PFSK-1 (cell line): ENCODE results near the gene ADPRH. TPM values are rescaled to one million over a fixed set of nuclear protein-coding genes. Genes with fewer than 3 reads are reported as not detected.

Source experiments
- FOXP2 ChIP-seq: optimal IDR thresholded peaks from 2 replicates; pipeline ENCODE3; 2011; ENCODE audit warnings: borderline replicate concordance, control low read depth, inconsistent platforms; ENCODE audit not compliant: insufficient read depth; ENCODE audit errors: extremely low read length, extremely low read depth
- POLR2AphosphoS5 ChIP-seq: IDR thresholded peaks from 2 replicates; pipeline ENCODE4 v1.6.1; 2012; ENCODE audit warnings: low read depth, mild to moderate bottlenecking, control low read depth, low read length, moderate library complexity
- SIN3A ChIP-seq: IDR thresholded peaks from 2 replicates; pipeline ENCODE4 v1.6.1; 2012; ENCODE audit warnings: mild to moderate bottlenecking, low read length, moderate library complexity, borderline replicate concordance; ENCODE audit not compliant: insufficient read depth
- TAF1 ChIP-seq: IDR thresholded peaks from 2 replicates; pipeline ENCODE4 v1.6.1; 2012; ENCODE audit warnings: low read length, control low read depth, borderline replicate concordance; ENCODE audit not compliant: insufficient read depth
- polyA plus RNA-seq: library from polyadenylated mRNA; unstranded; fragments of >200 nt; gene quantifications from one replicate; pipeline ENCODE4 v1.2.1, GENCODE V29; 2012; ENCODE audit warnings: low read depth, missing spikeins; ENCODE audit not compliant: insufficient read length
- TF ChIP-seq, protein P1 (sequence below), 2 experiments: IDR thresholded peaks; 2 replicates each; pipeline versions ENCODE4 v1.6.1 to v1.8.0; 2011 to 2012; ENCODE audit warnings: low read depth in 2 of 2, low read length in 2 of 2, control low read depth in 1 of 2, inconsistent platforms in 1 of 2, mild to moderate bottlenecking in 1 of 2, moderate library complexity in 1 of 2; ENCODE audit not compliant: insufficient read depth in 1 of 2

Gene ADPRH
- not detected for polyA plus RNA-seq

DNA sequence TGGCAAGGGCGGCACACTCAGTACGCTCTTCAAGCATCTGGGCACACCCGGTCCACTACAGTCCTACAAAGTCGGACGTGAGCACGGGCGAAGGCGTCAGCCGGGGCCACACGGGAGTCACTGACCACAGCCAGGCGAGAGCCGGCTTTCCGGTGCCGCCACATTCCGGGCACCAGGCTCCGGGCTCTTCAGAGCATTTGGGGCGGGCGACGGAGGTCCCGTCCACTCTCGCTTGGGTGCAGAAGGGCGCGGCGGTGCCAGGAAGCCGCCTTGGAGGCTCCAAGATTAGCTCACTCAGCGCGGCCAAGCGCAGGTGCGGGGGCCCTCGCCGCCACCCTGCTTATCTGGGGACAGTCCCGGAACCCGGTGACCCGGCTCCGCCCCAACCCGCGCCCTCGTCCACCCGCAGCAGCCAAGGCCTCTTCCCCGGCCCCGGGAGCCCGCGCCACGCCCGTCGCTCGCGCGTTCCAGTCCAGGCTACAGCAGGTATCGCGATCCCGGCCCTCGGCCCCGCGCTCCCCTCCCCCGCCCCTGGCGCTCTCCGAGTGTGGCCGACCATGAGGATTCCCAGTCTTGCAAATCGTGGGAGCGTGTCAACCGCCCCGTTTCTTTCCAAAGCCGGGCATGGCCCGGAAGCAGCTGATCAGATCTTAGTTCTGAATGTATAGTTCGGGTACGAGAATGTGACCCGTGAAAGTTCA lies at the start of gene ADPRH:
ADPRH (plus strand) TSS at position 127 of the 701 bp plus-strand sequence. CDS start 2,678 bp downstream, outside the sequence.
- no peak for TF ChIP-seq TAF1
- no peak for TF ChIP-seq POLR2AphosphoS5
- TF ChIP-seq FOXP2: no peak
- TF ChIP-seq, protein P1, sequence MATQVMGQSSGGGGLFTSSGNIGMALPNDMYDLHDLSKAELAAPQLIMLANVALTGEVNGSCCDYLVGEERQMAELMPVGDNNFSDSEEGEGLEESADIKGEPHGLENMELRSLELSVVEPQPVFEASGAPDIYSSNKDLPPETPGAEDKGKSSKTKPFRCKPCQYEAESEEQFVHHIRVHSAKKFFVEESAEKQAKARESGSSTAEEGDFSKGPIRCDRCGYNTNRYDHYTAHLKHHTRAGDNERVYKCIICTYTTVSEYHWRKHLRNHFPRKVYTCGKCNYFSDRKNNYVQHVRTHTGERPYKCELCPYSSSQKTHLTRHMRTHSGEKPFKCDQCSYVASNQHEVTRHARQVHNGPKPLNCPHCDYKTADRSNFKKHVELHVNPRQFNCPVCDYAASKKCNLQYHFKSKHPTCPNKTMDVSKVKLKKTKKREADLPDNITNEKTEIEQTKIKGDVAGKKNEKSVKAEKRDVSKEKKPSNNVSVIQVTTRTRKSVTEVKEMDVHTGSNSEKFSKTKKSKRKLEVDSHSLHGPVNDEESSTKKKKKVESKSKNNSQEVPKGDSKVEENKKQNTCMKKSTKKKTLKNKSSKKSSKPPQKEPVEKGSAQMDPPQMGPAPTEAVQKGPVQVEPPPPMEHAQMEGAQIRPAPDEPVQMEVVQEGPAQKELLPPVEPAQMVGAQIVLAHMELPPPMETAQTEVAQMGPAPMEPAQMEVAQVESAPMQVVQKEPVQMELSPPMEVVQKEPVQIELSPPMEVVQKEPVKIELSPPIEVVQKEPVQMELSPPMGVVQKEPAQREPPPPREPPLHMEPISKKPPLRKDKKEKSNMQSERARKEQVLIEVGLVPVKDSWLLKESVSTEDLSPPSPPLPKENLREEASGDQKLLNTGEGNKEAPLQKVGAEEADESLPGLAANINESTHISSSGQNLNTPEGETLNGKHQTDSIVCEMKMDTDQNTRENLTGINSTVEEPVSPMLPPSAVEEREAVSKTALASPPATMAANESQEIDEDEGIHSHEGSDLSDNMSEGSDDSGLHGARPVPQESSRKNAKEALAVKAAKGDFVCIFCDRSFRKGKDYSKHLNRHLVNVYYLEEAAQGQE (IDR thresholded peaks at IDR 0.05; ENCODE audit: insufficient read depth in 1 of 2, low read depth in 2 of 2, low read length in 2 of 2): no peak
- TF ChIP-seq SIN3A: no peak

DNA sequence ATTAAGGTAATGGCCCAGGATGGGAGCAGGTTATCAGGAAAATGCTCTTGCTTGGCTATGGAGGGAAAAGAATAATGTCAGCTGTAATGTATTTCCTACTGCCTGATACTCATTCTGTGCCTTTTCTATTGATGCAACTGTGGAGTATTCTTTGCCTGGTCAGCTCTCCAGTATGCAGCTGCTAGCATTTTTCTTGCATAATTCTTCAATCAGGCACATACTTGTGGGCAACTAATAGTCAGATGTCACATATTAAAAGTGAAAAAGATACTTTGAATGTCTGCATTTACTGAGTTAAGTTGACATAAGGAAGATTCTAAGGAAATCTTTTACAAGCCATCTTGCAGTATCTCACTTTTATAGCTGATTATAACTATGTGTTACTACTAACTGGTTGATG lies 49.4 kb upstream of the ADPRH start:
- TF ChIP-seq FOXP2: no peak
- TF ChIP-seq TAF1: no peak
- TF ChIP-seq, protein P1 (IDR thresholded peaks at IDR 0.05; ENCODE audit: insufficient read depth in 1 of 2, low read depth in 2 of 2, low read length in 2 of 2): no peak
- no peak for TF ChIP-seq POLR2AphosphoS5

DNA sequence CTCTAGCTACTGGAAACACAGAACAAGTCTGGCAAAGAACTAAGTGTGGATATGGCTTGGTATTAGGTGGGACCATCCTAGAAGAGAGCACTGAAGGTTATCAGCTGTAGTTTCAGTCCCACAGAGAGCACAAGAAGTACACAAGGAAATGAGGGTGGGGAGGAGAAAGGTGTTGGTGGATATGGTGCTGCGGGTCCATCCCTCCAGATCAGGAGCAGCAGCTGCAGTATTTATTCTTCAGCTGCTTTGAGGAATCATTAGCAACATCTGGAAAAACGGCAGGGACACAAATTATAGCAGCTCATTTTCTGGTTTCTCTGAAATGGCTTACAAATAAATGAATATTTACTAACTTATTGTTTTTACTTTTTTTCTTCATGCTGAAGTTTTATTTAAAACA lies 48.8 kb upstream of the ADPRH start:
- TF ChIP-seq TAF1 (no peak), SIN3A (no peak), POLR2AphosphoS5 (no peak), FOXP2 (no peak)
- TF ChIP-seq, protein P1 (IDR thresholded peaks at IDR 0.05; ENCODE audit: insufficient read depth in 1 of 2, low read depth in 2 of 2, low read length in 2 of 2): no peak

DNA sequence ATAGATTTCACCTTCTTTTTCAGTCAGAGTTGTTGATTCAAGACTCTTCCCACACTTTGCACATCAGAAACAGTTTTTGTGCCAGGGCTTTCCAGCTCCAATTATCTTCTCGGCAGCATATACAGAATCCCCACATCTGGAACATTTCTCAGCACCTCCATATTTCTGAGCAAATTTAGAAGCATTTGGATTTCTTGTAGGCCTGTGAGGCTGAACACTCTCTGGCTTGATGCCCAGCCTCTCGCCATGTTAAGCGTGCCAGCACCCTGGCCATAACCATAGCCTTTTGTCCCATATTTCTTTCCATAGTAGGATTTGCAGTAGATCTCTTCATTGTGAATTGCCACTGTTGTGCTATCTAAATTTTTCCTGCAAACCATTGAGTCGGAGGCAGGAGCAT lies 48.1 kb upstream of the ADPRH start:
- no peak for TF ChIP-seq POLR2AphosphoS5
- TF ChIP-seq, protein P1 (IDR thresholded peaks at IDR 0.05; ENCODE audit: insufficient read depth in 1 of 2, low read depth in 2 of 2, low read length in 2 of 2): no peak
- TF ChIP-seq SIN3A: no peak
- TF ChIP-seq TAF1: no peak
- no peak for TF ChIP-seq FOXP2

DNA sequence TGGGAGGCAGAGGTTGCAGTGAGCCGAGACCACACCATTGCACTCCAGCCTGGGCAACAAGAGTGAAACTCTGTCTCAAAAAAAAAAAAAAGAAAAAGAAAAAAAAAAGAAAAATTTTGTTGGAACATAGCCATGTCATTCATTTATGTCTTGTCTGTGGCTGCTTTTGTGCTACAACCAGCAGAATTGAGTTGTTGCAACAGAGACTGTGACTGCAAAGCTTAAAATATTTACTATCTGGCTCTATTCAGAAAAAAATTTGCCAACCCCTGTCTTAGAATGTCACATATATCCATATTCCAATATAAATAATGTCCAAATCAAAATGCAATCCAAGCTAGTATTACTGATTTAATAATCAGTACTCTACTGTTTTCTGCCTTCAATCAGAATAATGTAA lies 45.0 kb upstream of the ADPRH start:
- TF ChIP-seq POLR2AphosphoS5 (no peak), SIN3A (no peak), TAF1 (no peak)
